ENCODE results near the gene PPP1R9A.

DNA sequence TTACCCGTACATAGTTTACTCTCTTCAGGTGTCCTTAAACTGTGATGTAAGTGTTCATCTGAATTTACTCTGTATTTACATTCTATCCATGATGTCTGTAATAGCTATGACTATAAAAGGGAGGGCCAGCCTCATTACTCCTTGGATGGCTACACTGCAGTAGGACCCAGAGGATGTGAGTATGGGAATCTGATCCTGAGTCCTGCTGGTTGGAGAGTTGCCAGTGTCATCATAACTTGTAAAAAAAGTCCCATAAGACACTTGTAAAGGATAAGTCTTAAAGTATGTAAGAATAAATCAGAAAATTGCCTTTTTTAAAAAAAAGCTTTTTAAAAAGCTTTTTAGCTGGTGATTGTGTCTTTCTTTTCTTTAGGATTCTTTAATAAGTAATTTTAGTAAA, 95.4 kb downstream of the PPP1R9A start:
- TF ChIP-seq, protein P1, sequence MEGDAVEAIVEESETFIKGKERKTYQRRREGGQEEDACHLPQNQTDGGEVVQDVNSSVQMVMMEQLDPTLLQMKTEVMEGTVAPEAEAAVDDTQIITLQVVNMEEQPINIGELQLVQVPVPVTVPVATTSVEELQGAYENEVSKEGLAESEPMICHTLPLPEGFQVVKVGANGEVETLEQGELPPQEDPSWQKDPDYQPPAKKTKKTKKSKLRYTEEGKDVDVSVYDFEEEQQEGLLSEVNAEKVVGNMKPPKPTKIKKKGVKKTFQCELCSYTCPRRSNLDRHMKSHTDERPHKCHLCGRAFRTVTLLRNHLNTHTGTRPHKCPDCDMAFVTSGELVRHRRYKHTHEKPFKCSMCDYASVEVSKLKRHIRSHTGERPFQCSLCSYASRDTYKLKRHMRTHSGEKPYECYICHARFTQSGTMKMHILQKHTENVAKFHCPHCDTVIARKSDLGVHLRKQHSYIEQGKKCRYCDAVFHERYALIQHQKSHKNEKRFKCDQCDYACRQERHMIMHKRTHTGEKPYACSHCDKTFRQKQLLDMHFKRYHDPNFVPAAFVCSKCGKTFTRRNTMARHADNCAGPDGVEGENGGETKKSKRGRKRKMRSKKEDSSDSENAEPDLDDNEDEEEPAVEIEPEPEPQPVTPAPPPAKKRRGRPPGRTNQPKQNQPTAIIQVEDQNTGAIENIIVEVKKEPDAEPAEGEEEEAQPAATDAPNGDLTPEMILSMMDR (conservative IDR thresholded peaks at IDR 0.05; ENCODE audit: low read depth, low read length), result no peak
- no peak for TF ChIP-seq EZH2 (IDR thresholded peaks at IDR 0.05; ENCODE audit: borderline replicate concordance, low read depth, low read length, poor library complexity, severe bottlenecking)
